HG02571 (cell line): Measurements from ENCODE around the gene GTF3C4.

Source experiments
- ATAC-seq: cut with Tn5 transposase; IDR thresholded peaks from one replicate; pipeline ENCODE4 v1.9.1; 2021; ENCODE audit warnings: mild to moderate bottlenecking, moderate library complexity; ENCODE audit not compliant: unreplicated experiment

The GTF3C4 gene, protein sequence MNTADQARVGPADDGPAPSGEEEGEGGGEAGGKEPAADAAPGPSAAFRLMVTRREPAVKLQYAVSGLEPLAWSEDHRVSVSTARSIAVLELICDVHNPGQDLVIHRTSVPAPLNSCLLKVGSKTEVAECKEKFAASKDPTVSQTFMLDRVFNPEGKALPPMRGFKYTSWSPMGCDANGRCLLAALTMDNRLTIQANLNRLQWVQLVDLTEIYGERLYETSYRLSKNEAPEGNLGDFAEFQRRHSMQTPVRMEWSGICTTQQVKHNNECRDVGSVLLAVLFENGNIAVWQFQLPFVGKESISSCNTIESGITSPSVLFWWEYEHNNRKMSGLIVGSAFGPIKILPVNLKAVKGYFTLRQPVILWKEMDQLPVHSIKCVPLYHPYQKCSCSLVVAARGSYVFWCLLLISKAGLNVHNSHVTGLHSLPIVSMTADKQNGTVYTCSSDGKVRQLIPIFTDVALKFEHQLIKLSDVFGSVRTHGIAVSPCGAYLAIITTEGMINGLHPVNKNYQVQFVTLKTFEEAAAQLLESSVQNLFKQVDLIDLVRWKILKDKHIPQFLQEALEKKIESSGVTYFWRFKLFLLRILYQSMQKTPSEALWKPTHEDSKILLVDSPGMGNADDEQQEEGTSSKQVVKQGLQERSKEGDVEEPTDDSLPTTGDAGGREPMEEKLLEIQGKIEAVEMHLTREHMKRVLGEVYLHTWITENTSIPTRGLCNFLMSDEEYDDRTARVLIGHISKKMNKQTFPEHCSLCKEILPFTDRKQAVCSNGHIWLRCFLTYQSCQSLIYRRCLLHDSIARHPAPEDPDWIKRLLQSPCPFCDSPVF

GRCh38 chr9:132670457-132671391, at the start of gene GTF3C4:
Gene GTF3C4 (plus strand): TSS chr9:132670464. CDS start chr9:132670599, 135 bp downstream.
- ATAC-seq: peak; percentile 21

GRCh38 chr9:132622159-132622558, 48.1 kb upstream of the GTF3C4 start:
- ATAC-seq: no peak

DNA sequence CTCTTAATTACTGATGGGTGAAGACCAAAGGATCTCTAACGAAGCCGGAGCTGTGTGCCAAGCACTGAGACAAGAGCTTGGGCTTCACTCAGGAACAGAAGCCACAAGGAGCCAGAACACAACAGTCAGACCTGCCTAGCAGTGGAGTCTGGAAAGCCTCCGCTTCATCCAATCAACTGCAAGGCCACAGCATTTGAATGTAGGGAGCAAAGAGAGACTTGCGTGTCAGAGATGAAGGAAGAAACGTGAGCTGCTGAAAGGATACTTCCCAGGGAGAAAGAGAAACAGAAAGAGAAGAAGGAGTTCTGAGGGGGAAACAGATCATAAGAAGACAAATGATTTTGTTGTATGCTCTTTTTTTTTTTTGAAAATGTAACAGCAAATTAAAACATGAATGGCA, 44.0 kb upstream of the GTF3C4 start:
- no peak for ATAC-seq

DNA sequence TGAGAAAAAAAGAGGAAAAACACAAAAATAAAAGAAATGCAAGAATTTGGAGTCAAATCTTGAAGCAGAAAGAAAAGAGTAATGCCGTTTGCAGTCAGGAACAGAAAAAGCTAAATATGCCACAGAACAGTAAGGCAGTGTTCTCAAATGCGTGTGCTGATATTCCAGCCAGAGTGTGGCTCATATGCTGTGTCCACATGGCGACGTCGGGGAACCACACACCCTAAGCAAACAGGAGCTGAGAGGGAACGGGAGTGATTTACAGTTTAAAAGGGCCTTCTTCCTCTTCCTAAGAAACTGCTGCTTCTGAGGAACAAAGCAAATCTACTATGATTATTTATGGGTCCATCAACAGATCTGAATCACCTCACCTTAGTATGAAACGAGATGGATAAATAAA, 43.2 kb upstream of the GTF3C4 start:
- ATAC-seq: no peak

GRCh38 chr9:132627594-132627993, 42.7 kb upstream of the GTF3C4 start:
- ATAC-seq: no peak

DNA sequence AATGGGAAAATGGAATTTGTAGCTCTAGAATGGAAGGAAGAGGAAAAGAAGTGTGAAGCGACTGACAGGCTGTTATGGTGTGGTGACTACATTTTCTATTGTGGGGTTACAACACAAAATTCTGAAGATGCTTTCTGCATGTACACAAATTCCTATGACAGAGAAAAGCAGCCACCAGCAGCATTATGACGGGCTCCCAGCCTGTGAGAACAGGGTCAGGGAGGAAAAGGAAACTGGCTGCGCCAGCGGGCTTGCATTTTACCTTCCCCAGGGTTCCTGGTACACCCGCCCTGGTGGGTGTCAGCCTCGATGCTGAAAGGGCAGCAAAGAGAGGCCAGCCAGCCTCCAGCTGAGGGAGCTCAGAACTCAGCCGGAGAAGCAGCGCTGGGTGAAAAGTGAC, 41.5 kb upstream of the GTF3C4 start:
- no peak for ATAC-seq

DNA sequence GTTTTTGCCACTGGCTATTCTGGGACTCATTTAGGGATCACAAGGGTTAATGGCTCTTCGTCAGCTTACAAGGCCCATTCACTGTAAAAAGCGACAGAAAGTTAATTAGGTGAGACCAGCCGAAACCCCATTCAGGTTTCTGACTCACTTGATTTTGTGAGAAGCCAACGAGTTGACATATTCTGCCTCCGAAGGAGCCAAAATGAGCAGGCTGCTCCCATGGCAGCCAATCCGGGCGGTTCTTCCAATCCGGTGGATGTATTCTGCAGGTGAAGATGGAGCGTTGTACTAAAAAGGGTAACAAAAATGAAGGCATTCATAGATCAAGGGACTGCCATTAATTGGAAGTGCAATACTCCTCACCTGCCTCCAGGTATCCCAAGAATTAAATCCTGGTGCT, 40.1 kb upstream of the GTF3C4 start:
- ATAC-seq: no peak

GRCh38 chr9:132630811-132631210, 39.5 kb upstream of the GTF3C4 start:
- no peak for ATAC-seq

GRCh38 chr9:132631280-132631679, 39.0 kb upstream of the GTF3C4 start:
- ATAC-seq: no peak

GRCh38 chr9:132631685-132632084, 38.6 kb upstream of the GTF3C4 start:
- ATAC-seq: no peak

DNA sequence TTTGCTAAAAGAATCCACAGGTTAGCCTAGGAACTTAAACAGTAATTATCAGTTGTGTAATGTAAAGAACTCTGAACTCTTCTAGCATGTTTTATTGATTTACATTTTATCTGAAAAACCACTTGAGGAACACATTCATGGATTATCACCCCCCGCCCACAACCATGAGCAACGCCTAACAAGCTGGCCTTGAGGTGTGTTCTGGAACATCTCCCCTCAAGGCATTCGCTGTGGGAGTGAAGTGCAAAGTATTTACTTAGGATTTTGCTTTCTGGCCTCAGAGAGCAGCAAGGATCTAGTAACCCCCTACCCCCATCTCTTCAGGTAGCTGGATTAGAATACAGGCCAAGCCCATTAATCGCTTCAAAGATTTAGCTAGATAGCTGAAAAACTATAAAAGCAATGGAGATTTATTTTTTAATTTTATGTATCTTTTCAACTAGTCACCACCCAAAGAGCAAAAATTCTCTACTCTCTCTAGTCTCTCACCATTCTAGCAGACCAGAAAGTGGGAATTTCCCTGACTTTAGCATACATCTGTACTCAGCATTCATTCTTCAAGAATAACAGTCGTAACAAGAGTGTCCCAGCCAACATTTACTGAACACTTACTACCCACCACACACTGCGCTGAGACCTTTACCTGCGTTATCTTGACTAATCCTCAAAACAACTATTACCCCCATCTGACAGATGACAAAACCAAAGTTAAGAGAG, 37.7 kb upstream of the GTF3C4 start:
- no peak for ATAC-seq

DNA sequence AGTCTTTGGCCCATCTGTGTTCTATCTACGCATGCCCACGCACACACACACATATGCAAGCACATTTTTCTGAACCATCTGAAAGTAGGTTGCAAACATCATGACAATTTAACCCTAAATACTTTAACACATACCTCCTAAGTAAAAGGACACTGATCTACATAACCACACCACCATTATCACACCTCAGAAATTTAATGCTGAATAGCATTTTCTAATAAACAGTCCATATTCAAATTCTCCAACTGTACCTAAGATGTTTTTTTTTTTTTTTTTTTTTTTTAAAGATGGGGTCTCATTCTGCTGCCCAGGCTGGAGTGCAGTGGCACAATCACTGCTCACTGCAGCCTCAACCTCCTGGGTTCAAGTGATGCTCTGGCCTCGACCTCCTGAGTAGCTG, 35.9 kb upstream of the GTF3C4 start:
- no peak for ATAC-seq

- no peak for ATAC-seq
Observed at GRCh38 chr9:132637351-132637750, 32.9 kb upstream of the GTF3C4 start.

GRCh38 chr9:132637801-132638200, 32.5 kb upstream of the GTF3C4 start:
- no peak for ATAC-seq

GRCh38 chr9:132638240-132638639, 32.0 kb upstream of the GTF3C4 start:
- ATAC-seq: no peak

DNA sequence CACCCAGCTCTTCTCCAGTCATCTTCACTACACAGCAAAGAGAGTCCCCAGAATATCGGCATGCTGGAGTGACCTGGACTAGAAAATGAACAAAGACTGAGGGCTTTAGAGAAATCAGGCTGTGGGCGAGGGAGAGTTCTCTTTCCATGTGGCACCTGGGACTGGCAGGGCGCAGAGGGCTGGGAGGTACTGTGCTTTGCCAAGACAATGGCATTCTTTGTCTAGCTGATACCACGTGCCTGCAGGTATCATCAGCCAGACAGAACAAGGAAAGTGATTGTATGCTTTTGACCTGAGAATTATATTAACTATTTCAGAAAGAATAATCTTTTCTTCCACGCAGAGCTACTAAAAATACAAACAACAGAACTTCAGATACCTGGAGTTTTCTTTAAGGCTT, 30.9 kb upstream of the GTF3C4 start:
- no peak for ATAC-seq

DNA sequence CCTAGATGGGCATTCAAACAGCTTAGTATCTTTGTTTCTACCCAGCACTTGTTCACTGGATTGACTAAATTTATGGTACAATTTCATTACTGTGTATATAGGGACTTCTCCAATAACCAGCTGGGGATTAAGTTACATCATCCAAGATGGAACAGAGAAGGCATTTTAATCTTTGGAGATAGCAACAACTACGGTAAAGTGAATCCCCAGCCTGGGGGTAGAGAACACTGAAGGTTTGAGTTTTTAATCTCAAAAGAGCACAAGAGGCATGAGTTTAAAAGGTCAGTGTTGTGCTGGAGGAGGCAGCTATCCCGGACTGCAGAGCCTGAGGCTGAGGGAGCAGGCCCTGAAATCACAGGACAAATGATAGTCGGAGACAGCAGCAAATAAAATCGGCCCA, 29.0 kb upstream of the GTF3C4 start:
- no peak for ATAC-seq

DNA sequence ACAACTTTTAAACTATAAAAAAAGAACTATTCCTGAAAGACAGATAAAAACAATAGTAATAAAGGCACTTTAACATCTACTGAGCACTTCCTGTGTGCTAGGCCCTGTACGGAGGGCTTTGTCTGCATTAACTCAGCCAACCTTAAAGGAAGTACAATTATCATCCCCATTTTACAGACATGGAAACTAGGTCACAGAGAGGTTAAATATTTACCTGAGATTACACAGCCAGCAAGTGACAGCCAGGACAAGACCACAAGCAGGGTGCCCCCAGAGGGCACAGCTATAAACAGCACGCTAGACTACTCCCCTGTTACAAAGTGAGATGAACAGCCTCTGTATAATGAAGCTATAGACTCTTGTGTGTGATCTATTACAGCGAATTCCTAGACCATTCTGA, 26.0 kb upstream of the GTF3C4 start:
- no peak for ATAC-seq

DNA sequence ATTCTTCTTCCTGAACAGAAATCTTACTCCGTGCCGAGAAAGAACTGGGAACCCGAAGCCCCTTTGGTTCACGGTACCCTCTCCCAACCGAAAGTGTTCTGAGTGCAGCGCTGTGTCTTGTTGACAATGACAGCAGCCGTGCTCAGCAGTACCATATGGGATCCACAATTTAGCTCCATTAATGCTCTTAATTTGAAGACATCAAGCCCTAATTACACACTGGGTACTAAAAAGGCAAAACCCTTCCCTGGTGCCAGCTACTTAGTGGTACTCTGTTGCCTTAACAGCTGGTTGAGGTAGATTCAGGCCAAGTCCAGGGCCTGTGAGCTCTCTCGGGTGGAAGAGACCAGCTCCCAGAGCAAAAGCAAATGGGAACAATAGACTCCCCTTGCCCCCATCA, 25.0 kb upstream of the GTF3C4 start:
- no peak for ATAC-seq

DNA sequence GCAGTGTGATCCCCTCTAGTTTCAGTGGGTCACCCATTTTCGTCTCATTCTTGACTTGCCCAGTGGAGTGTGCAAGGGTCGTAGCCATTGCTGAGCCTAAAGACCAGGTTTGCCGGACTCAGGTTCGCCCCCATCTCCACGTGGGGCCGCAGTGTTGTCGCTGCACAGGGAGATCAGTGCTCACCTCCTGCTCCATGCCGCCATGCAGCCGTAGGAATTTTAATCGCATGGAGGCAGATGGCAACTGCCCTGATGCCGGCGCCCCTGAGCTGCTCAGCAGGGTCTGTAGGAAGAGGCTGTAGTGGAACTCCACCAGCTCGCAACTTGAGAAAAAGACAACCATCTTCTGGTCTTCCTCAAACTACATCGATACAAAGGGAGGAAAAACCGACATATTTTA, 24.6 kb upstream of the GTF3C4 start:
- no peak for ATAC-seq
